HG03457 (cell line): ENCODE results near the gene PDGFRB.

Experiments
- ATAC-seq: cut with Tn5 transposase; IDR thresholded peaks from one replicate; pipeline ENCODE4 v1.9.1; 2021; ENCODE audit warnings: moderate number of reproducible peaks; ENCODE audit not compliant: unreplicated experiment

Gene PDGFRB

GRCh38 chr5:150147670-150148069 lies 8.0 kb downstream of the PDGFRB start:
- ATAC-seq: no peak

DNA sequence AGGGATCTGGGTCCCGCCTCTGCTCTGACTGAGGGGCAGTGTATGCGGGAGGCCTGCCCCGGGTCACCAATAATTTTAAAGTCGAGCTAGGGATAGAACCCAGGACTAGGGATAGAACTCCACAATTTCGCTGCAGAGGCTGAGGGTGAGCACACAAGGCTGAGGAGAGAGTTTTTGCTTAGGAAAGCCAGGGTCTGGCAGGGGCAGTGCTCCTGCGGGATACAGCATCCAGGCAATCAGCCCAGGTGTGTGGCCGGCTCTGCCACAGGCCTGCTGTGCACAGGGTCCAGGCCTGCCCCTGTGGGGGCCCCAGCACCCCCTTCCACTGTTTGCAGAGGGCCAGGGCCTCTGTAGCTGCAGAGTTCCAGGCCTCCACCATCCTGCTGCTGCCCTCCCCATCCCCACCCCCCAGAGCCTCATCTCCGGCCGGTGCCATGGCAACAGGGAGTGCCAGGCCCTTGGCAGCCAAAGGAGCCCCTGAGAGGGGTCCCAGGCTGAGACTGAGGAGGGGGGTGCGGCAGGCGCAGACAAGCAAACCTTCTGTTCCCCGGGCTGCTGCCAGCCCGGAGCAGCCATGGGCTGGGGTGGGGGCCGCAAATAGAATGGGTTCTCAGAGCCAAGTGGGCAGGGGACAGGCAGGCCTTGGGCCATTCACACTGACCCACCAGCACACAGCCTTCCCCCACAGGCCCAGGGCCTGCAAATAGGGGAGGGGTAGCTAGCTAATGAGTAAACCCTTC lies 8.6 kb downstream of the PDGFRB start:
- no peak for ATAC-seq

DNA sequence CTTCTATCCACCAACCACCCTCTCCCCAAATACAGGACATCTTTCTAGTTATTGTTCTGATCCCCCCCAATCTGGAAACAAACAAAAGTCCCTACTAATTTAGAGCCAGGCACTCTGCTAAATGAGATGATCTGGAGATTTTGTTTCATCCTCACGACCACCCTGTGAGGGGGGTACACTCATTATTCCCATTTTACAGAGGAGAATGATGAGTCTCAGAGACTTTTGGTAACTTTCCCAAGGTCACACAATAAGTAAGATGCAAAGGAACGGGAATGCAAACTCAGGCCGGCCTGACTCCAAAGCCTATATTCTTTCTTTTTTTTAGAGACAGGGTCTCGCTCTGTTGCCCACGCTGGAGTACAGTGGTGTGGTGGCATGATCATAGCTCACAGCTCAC lies 9.4 kb downstream of the PDGFRB start:
- no peak for ATAC-seq

- ATAC-seq: no peak
Measured at GRCh38 chr5:150144879-150145278, 10.8 kb downstream of the PDGFRB start.

DNA sequence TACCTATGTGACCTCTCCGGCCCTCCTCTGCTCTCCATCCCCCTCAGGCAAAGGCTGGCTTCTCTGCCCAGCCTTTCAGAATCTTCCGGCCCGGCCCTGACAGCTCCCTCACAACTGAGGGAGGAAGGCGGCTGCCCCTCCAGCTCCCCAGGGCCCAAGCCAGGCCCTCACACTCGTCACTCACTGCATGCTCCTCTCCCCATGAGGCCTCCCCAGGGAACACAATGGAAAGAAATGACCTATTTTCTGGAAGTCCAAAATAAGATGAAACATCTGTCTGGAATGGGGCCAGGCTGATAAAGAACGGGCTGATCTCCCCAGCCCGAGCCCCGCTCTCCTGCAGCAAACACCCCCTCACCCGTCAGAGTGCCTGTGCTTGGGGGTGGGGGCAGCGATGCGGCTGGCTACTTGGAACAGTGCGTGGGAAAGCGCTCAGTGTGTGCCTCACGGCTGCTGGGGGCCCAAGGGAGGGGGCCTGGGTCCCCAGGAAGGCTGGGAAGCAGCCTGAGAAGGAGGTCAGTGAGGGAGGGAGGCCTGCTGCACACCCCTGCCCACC lies 11.3 kb downstream of the PDGFRB start:
- ATAC-seq: no peak

- no peak for ATAC-seq
Measured at GRCh38 chr5:150143350-150144245, 12.0 kb downstream of the PDGFRB start.

- no peak for ATAC-seq
Measured at GRCh38 chr5:150142959-150143349, 12.7 kb downstream of the PDGFRB start.

DNA sequence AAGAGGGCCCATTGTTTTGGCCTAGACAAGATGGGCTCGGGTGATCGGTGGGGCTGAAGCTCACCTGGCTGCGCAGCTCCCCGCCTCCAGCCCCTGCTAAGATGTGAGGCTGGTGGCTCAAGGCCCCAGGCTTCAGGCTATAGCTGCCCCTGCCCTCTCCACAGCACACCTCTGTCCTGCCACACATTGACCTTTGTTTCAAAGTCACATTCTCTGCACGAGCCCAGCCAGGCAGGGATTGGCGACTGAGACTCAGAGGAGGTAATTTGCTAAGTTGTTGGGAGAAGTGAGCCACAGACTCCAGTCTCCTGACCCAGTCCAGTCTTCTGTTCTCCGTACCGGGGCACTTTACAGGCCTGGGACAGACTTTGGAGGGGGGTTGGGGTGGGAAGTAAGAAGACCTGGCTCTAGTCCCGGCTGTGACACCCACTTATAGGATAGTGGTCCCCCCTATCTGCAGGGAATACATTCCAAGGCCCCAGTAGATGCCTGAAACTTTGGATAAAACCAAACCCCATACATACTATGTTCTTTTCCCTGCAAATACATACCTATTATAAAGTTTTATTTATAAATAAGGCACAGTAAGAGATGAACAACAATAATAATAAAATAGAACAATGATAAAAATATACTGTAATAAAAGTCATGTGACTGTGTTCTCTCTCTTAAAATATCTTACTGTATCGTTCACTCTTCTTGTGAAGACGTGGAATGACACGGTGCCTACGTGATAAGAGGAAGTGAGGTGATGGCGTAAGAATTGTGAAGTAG lies 13.3 kb downstream of the PDGFRB start:
- no peak for ATAC-seq

- ATAC-seq: no peak
Measured at GRCh38 chr5:150141544-150142184, 14.0 kb downstream of the PDGFRB start.

DNA sequence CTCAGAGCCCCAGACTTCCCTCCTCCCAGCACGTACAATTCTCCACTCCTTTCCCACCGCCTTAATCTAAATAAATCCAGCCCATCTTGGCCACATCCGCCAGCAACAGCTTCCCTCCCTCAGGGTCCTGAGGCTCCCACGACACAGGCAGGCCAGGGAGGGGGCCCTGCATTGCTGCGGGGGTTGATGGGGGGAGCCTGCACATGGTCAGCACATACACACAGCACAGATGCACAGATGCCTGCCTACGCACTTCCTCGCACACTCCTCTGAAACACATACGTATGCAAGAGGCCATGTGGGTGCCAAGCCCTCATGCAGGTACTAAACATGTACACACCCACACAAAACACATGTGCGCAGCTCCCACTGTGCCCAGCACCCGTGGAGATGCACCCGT lies 14.8 kb downstream of the PDGFRB start:
- ATAC-seq: no peak

- ATAC-seq: no peak
Measured at GRCh38 chr5:150139334-150139733, 16.3 kb downstream of the PDGFRB start.

GRCh38 chr5:150138551-150139265 lies 16.9 kb downstream of the PDGFRB start:
- ATAC-seq: no peak

- ATAC-seq: no peak
Measured at GRCh38 chr5:150137997-150138396, 17.6 kb downstream of the PDGFRB start.

- no peak for ATAC-seq
Measured at GRCh38 chr5:150137168-150137957, 18.3 kb downstream of the PDGFRB start.

- ATAC-seq: no peak
Measured at GRCh38 chr5:150136305-150137167, 19.1 kb downstream of the PDGFRB start.

- ATAC-seq: no peak
Measured at GRCh38 chr5:150135557-150136304, 19.9 kb downstream of the PDGFRB start.

- ATAC-seq: no peak
Measured at GRCh38 chr5:150134198-150134588, 21.5 kb downstream of the PDGFRB start.
